WTC11 (cell line): ENCODE data around the gene PIP4K2A. TPM values are rescaled to one million over a fixed set of nuclear protein-coding genes. Genes with fewer than 3 reads are reported as not detected.

Source experiments
- ATAC-seq: fragments of 200-7000 bp; cut with Tn5 transposase; 2 replicates; pipeline ENCODE4 v1.10.0; 2021; ENCODE audit warnings: mild to moderate bottlenecking, moderate library complexity
- CTCF ChIA-PET: fragments of 300-600 bp; sonication (Branson Sonifier 250); formaldehyde crosslinking; loops from one replicate; lab custom pipeline; 2021; ENCODE audit warnings: antibody characterized with exemption; lab: Charles Lee
- POLR2A ChIA-PET: fragments of 350-600 bp; sonication (Branson Sonifier 250); formaldehyde crosslinking; loops from one replicate; lab custom pipeline; 2021; ENCODE audit warnings: antibody characterized with exemption; lab: Charles Lee
- DNase-seq: peaks from one replicate; pipeline ENCODE4 v3.0.0; 2021; ENCODE audit warnings: low spot score
- H3K27ac Mint-ChIP-seq: 2 replicates; pipeline ENCODE4 v1.8.0; 2021; ENCODE audit warnings: mixed read lengths
- H3K27me3 Mint-ChIP-seq: 2 replicates; pipeline ENCODE4 v1.8.0; 2021; ENCODE audit warnings: low read depth, mild to moderate bottlenecking, moderate library complexity, mixed read lengths
- H3K36me3 Mint-ChIP-seq: 2 replicates; pipeline ENCODE4 v1.8.0; 2021; ENCODE audit warnings: mixed read lengths
- H3K4me1 Mint-ChIP-seq: 2 replicates; pipeline ENCODE4 v1.8.0; 2022; ENCODE audit warnings: mixed read lengths
- H3K4me3 Mint-ChIP-seq: 2 replicates; pipeline ENCODE4 v1.8.0; 2021; ENCODE audit warnings: mild to moderate bottlenecking, moderate library complexity, mixed read lengths
- H3K9me3 Mint-ChIP-seq: 2 replicates; pipeline ENCODE4 v1.8.0; 2021; ENCODE audit warnings: mixed read lengths
- ATF1 ChIP-seq: sonication (generic); formaldehyde crosslinking; IDR thresholded peaks from 2 replicates; pipeline ENCODE4 v1.8.1; 2023; ENCODE audit warnings: mild to moderate bottlenecking, moderate library complexity, missing genetic modification reagents
- CBFB ChIP-seq: sonication (generic); formaldehyde crosslinking; IDR thresholded peaks from 2 replicates; pipeline ENCODE4 v1.8.1; 2022; ENCODE audit warnings: mild to moderate bottlenecking, low read depth, missing genetic modification reagents
- CREM ChIP-seq: sonication (generic); formaldehyde crosslinking; IDR thresholded peaks from 2 replicates; pipeline ENCODE4 v1.8.1; 2022; ENCODE audit warnings: mild to moderate bottlenecking, missing genetic modification reagents, moderate library complexity
- ESRRA ChIP-seq: sonication (generic); formaldehyde crosslinking; IDR thresholded peaks from 2 replicates; pipeline ENCODE4 v1.8.1; 2022; ENCODE audit warnings: mild to moderate bottlenecking, missing genetic modification reagents, borderline replicate concordance
- IRF2 ChIP-seq: sonication (generic); formaldehyde crosslinking; IDR thresholded peaks from 2 replicates; pipeline ENCODE4 v1.8.0; 2022; ENCODE audit warnings: low read depth, missing genetic modification reagents, borderline replicate concordance
- JAZF1 ChIP-seq: fragments of 250-450 bp; sonication (Bioruptor Pico); IDR thresholded peaks from 2 replicates; pipeline ENCODE4 v1.9.0; 2021; ENCODE audit warnings: moderate library complexity, mild to moderate bottlenecking, inconsistent platforms
- JUN ChIP-seq: sonication (generic); formaldehyde crosslinking; IDR thresholded peaks from 2 replicates; pipeline ENCODE4 v1.8.0; 2023; ENCODE audit warnings: mild to moderate bottlenecking, missing genetic modification reagents
- NFYB ChIP-seq: sonication (generic); formaldehyde crosslinking; conservative IDR thresholded peaks from 2 replicates; pipeline ENCODE4 v1.8.0; 2022; ENCODE audit warnings: low read depth, missing genetic modification reagents
- SOX15 ChIP-seq: fragments of 250-450 bp; sonication (Bioruptor Pico); IDR thresholded peaks from 2 replicates; pipeline ENCODE4 v1.9.0; 2021; ENCODE audit warnings: mild to moderate bottlenecking
- ZBTB21 ChIP-seq: sonication (generic); formaldehyde crosslinking; IDR thresholded peaks from 2 replicates; pipeline ENCODE4 v1.8.1; 2023; ENCODE audit warnings: mild to moderate bottlenecking, missing genetic modification reagents, borderline replicate concordance
- ZNF423 ChIP-seq: fragments of 250-450 bp; sonication (Bioruptor Pico); IDR thresholded peaks from 2 replicates; pipeline ENCODE4 v2.1.2; 2022; ENCODE audit warnings: mild to moderate bottlenecking, moderate library complexity
- ZNF671 ChIP-seq: fragments of 250-450 bp; sonication (Bioruptor Pico); IDR thresholded peaks from 2 replicates; pipeline ENCODE4 v1.8.0; 2021; ENCODE audit warnings: mild to moderate bottlenecking
- total RNA-seq: library from RNA; stranded (reverse); gene quantifications from 3 replicates; pipeline ENCODE4 v1.2.3, GENCODE V29; 2021
- TF ChIP-seq, protein P1 (sequence below): sonication (generic); formaldehyde crosslinking; IDR thresholded peaks from 2 replicates; pipeline ENCODE4 v1.8.0; 2022; ENCODE audit warnings: missing genetic modification reagents
- TF ChIP-seq, protein P2 (sequence below): fragments of 250-450 bp; sonication (Bioruptor Pico); IDR thresholded peaks from 2 replicates; pipeline ENCODE4 v2.1.2; 2022; ENCODE audit warnings: mild to moderate bottlenecking, moderate library complexity
- TF ChIP-seq, protein P3 (sequence below): sonication (generic); formaldehyde crosslinking; conservative IDR thresholded peaks from 2 replicates; pipeline ENCODE4 v1.8.1; 2022; ENCODE audit warnings: mild to moderate bottlenecking, missing genetic modification reagents
- TF ChIP-seq, protein P4 (sequence below): sonication (generic); formaldehyde crosslinking; IDR thresholded peaks from 2 replicates; pipeline ENCODE4 v1.8.0; 2023; ENCODE audit warnings: mild to moderate bottlenecking, missing genetic modification reagents
- TF ChIP-seq, protein P5 (sequence below): fragments of 250-450 bp; sonication (Bioruptor Pico); IDR thresholded peaks from 2 replicates; pipeline ENCODE4 v1.9.0; 2021; ENCODE audit warnings: mild to moderate bottlenecking
- TF ChIP-seq, protein P6 (sequence below): fragments of 200-600 bp; IDR thresholded peaks from 2 replicates; pipeline ENCODE4 v1.8.0; 2022; ENCODE audit warnings: antibody characterized with exemption
- TF ChIP-seq, protein P7 (sequence below): sonication (generic); formaldehyde crosslinking; IDR thresholded peaks from 2 replicates; pipeline ENCODE4 v1.8.1; 2023; ENCODE audit warnings: mild to moderate bottlenecking, moderate library complexity, missing genetic modification reagents

Gene PIP4K2A
- total RNA-seq, 1 experiment from 2014 or later, result 47.5 TPM

DNA sequence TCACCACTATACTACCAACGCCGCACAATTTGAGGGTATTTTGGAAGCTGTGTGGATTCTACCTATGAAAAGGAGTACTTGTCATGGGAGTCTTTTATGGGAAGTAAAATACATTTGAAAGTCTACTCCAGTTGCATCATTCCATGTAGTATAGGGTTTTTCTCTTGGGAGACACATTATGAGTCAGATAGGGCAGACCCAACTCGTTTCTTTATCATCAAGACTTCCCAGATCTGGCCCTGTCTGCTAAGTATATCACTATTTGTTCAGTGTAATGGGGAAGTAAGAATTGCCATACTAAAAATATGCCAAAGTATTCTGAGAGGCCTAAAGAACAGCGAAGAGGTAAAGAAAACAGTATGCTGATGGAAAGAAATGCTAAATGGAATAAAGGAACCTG lies 224.9 kb downstream of the PIP4K2A start:
- CTCF ChIA-PET, result no interaction called here
- DNase-seq, result no peak
- H3K27ac Mint-ChIP-seq, result no peak overlapping the region
- no peaks in the 10 kb centered on the region for H3K4me1 Mint-ChIP-seq
- POLR2A ChIA-PET, result no interaction called here
- no peak overlapping the region for H3K4me3 Mint-ChIP-seq
- TF ChIP-seq, protein P1, sequence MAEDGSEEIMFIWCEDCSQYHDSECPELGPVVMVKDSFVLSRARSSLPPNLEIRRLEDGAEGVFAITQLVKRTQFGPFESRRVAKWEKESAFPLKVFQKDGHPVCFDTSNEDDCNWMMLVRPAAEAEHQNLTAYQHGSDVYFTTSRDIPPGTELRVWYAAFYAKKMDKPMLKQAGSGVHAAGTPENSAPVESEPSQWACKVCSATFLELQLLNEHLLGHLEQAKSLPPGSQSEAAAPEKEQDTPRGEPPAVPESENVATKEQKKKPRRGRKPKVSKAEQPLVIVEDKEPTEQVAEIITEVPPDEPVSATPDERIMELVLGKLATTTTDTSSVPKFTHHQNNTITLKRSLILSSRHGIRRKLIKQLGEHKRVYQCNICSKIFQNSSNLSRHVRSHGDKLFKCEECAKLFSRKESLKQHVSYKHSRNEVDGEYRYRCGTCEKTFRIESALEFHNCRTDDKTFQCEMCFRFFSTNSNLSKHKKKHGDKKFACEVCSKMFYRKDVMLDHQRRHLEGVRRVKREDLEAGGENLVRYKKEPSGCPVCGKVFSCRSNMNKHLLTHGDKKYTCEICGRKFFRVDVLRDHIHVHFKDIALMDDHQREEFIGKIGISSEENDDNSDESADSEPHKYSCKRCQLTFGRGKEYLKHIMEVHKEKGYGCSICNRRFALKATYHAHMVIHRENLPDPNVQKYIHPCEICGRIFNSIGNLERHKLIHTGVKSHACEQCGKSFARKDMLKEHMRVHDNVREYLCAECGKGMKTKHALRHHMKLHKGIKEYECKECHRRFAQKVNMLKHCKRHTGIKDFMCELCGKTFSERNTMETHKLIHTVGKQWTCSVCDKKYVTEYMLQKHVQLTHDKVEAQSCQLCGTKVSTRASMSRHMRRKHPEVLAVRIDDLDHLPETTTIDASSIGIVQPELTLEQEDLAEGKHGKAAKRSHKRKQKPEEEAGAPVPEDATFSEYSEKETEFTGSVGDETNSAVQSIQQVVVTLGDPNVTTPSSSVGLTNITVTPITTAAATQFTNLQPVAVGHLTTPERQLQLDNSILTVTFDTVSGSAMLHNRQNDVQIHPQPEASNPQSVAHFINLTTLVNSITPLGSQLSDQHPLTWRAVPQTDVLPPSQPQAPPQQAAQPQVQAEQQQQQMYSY (CRISPR knock-in tag), result no peak
- no peak for TF ChIP-seq IRF2 (CRISPR knock-in tag)
- TF ChIP-seq, protein P2, sequence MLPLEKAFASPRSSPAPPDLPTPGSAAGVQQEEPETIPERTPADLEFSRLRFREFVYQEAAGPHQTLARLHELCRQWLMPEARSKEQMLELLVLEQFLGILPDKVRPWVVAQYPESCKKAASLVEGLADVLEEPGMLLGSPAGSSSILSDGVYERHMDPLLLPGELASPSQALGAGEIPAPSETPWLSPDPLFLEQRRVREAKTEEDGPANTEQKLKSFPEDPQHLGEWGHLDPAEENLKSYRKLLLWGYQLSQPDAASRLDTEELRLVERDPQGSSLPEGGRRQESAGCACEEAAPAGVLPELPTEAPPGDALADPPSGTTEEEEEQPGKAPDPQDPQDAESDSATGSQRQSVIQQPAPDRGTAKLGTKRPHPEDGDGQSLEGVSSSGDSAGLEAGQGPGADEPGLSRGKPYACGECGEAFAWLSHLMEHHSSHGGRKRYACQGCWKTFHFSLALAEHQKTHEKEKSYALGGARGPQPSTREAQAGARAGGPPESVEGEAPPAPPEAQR, result no peak
- no peak for ATAC-seq
- H3K9me3 Mint-ChIP-seq, result no peaks in the 10 kb centered on the region
- H3K36me3 Mint-ChIP-seq, result no peaks in the 10 kb centered on the region
- no peaks in the 10 kb centered on the region for H3K27me3 Mint-ChIP-seq

DNA sequence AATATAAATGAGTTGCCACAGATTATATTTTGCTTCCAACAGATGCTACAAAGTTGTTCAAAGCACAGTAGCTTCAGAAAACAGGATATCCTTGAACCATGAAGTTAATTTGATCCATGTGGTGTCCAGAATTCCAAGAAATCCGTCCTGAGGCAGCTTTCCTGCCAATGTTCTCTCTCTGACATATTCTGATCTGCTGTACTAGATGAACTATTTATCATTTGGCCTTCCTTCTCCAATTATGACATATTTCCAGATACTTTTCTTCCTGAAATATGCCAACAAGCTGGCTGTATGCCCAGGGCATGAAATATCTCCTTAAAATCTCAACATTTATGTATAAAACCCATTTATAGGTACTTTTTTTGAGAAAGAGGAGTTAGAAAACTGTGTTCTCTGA lies 227.9 kb downstream of the PIP4K2A start:
- H3K9me3 Mint-ChIP-seq, result no peaks in the 10 kb centered on the region
- no peak for ATAC-seq

More for the DNA sequence above, 227.9 kb downstream of the PIP4K2A start:
- Mint-ChIP-seq H3K36me3 (no peaks in the 10 kb centered on the region), H3K4me1 (peaks cover 15% of the 10 kb centered on the region), H3K27me3 (peaks cover 2% of the 10 kb centered on the region; the same call in 1 of the 2 replicates), H3K27ac (no peak overlapping the region), H3K4me3 (no peak overlapping the region)
- DNase-seq, result no peak
- TF ChIP-seq SOX15 (CRISPR knock-in tag), result no peak
- no peak for TF ChIP-seq JAZF1 (CRISPR knock-in tag)
- no peak for TF ChIP-seq CREM (CRISPR knock-in tag)
- TF ChIP-seq ESRRA (CRISPR knock-in tag), result no peak
- TF ChIP-seq, protein P3, sequence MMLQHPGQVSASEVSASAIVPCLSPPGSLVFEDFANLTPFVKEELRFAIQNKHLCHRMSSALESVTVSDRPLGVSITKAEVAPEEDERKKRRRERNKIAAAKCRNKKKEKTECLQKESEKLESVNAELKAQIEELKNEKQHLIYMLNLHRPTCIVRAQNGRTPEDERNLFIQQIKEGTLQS, result no peak
- TF ChIP-seq ZNF671 (CRISPR knock-in tag), result no peak
- TF ChIP-seq, protein P4, sequence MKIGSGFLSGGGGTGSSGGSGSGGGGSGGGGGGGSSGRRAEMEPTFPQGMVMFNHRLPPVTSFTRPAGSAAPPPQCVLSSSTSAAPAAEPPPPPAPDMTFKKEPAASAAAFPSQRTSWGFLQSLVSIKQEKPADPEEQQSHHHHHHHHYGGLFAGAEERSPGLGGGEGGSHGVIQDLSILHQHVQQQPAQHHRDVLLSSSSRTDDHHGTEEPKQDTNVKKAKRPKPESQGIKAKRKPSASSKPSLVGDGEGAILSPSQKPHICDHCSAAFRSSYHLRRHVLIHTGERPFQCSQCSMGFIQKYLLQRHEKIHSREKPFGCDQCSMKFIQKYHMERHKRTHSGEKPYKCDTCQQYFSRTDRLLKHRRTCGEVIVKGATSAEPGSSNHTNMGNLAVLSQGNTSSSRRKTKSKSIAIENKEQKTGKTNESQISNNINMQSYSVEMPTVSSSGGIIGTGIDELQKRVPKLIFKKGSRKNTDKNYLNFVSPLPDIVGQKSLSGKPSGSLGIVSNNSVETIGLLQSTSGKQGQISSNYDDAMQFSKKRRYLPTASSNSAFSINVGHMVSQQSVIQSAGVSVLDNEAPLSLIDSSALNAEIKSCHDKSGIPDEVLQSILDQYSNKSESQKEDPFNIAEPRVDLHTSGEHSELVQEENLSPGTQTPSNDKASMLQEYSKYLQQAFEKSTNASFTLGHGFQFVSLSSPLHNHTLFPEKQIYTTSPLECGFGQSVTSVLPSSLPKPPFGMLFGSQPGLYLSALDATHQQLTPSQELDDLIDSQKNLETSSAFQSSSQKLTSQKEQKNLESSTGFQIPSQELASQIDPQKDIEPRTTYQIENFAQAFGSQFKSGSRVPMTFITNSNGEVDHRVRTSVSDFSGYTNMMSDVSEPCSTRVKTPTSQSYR (CRISPR knock-in tag), result no peak
- TF ChIP-seq, protein P5, sequence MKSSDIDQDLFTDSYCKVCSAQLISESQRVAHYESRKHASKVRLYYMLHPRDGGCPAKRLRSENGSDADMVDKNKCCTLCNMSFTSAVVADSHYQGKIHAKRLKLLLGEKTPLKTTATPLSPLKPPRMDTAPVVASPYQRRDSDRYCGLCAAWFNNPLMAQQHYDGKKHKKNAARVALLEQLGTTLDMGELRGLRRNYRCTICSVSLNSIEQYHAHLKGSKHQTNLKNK, result no peak
- TF ChIP-seq JUN, result no peak
- TF ChIP-seq NFYB (CRISPR knock-in tag), result no peak
- TF ChIP-seq, protein P6, sequence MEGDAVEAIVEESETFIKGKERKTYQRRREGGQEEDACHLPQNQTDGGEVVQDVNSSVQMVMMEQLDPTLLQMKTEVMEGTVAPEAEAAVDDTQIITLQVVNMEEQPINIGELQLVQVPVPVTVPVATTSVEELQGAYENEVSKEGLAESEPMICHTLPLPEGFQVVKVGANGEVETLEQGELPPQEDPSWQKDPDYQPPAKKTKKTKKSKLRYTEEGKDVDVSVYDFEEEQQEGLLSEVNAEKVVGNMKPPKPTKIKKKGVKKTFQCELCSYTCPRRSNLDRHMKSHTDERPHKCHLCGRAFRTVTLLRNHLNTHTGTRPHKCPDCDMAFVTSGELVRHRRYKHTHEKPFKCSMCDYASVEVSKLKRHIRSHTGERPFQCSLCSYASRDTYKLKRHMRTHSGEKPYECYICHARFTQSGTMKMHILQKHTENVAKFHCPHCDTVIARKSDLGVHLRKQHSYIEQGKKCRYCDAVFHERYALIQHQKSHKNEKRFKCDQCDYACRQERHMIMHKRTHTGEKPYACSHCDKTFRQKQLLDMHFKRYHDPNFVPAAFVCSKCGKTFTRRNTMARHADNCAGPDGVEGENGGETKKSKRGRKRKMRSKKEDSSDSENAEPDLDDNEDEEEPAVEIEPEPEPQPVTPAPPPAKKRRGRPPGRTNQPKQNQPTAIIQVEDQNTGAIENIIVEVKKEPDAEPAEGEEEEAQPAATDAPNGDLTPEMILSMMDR, result no peak
- no peak for TF ChIP-seq ATF1 (CRISPR knock-in tag)
- TF ChIP-seq CBFB (CRISPR knock-in tag), result no peak
- no peak for TF ChIP-seq ZNF423 (CRISPR knock-in tag)
- no peak for TF ChIP-seq ZBTB21 (CRISPR knock-in tag)
- TF ChIP-seq, protein P7, sequence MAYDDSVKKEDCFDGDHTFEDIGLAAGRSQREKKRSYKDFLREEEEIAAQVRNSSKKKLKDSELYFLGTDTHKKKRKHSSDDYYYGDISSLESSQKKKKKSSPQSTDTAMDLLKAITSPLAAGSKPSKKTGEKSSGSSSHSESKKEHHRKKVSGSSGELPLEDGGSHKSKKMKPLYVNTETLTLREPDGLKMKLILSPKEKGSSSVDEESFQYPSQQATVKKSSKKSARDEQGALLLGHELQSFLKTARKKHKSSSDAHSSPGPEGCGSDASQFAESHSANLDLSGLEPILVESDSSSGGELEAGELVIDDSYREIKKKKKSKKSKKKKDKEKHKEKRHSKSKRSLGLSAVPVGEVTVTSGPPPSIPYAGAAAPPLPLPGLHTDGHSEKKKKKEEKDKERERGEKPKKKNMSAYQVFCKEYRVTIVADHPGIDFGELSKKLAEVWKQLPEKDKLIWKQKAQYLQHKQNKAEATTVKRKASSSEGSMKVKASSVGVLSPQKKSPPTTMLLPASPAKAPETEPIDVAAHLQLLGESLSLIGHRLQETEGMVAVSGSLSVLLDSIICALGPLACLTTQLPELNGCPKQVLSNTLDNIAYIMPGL (CRISPR knock-in tag), result no peak
- POLR2A ChIA-PET, result no interaction called here
- CTCF ChIA-PET, result interaction anchor here (0.9 kb wide), 1 partner anchor 84 kb away, joined by 3 read pairs; no protein-coding TSS in a partner anchor
